Hematopoietic multipotent progenitor cell (in vitro differentiated cells): Measurements from ENCODE around the gene TRMT6. TPM values are rescaled to one million over a fixed set of nuclear protein-coding genes. Genes with fewer than 3 reads are reported as not detected.

Experiments
- DNase-seq, 3 donors: peaks; one replicate each; pipeline ENCODE4 v3.0.0-alpha.2; 2011 to 2015; ENCODE audit warnings: low read depth in 2 of 3, low spot score in 2 of 3
- small RNA-seq: library from RNA; depleted of rRNA; stranded (forward); fragments of <200 nt; gene quantifications from one replicate; pipeline ENCODE3, GENCODE V24; 2012
- total RNA-seq: library from RNA; depleted of rRNA; stranded (reverse); fragments of >200 nt; gene quantifications from one replicate; pipeline ENCODE4 v1.2.3, GENCODE V29; 2012

TRMT6 gene
- total RNA-seq, 1 donor = 3.2 TPM

- no peak for DNase-seq
Observed at GRCh38 chr20:5900908-5901307, 49.4 kb downstream of the TRMT6 start.

GRCh38 chr20:5899444-5899843, 50.9 kb downstream of the TRMT6 start:
- DNase-seq = no peak

GRCh38 chr20:5895626-5896025, 54.7 kb downstream of the TRMT6 start:
- no peak for DNase-seq

GRCh38 chr20:5893621-5894020, 56.7 kb downstream of the TRMT6 start:
- no peak for DNase-seq

- no peak for DNase-seq
Observed at GRCh38 chr20:5893052-5893451, 57.3 kb downstream of the TRMT6 start.

- DNase-seq = no peak
Observed at GRCh38 chr20:5890773-5891441, 59.4 kb downstream of the TRMT6 start.

- DNase-seq = peak in 2 of 3 donors; percentile 6 to 44
Observed at GRCh38 chr20:5888041-5888440, 62.3 kb downstream of the TRMT6 start.

GRCh38 chr20:5887386-5887785, 62.9 kb downstream of the TRMT6 start:
- no peak for DNase-seq

Small RNA genes within 50 kb of the gene (small RNA-seq; reads per million reads assigned to genes)
- gene RF00019 (not detected), gene RNU1-55P (0.74 reads per million, percentile 13 among the genes with 10 or more reads in this experiment)

Other genes starting within 250 kb of the TRMT6 start
- 4.0 TPM for gene SHLD1, start 200.1 kb downstream of the TRMT6 start, total RNA-seq
- gene CHGB, start 39.0 kb downstream of the TRMT6 start, total RNA-seq = under 0.01 TPM
- 2.7 TPM for gene MCM8, start 119 bp upstream of the TRMT6 start, total RNA-seq
- 28.0 TPM for gene CRLS1, start 55.6 kb upstream of the TRMT6 start, total RNA-seq
- under 0.01 TPM for gene LRRN4, start 103.5 kb upstream of the TRMT6 start, total RNA-seq
- 2.4 TPM for gene FERMT1, start 172.5 kb upstream of the TRMT6 start, total RNA-seq